Right cardiac atrium (tissue), 5 donors: Measurements from ENCODE around the gene CHD9. TPM values are rescaled to one million over a fixed set of nuclear protein-coding genes. Genes with fewer than 3 reads are reported as not detected.
"Not testable (repeated sequence)": the region's sequence is repeated elsewhere in the genome, so short reads cannot be mapped to it uniquely, and the experiment has no call there.

ENCODE experiments used
- ATAC-seq, 2 donors: fragments of 200-7000 bp; cut with Tn5 transposase; one replicate each; pipeline versions ENCODE4 v1.8.0 to v1.9.1; 2020; ENCODE audit warnings: moderate library complexity in 2 of 2, mild to moderate bottlenecking in 1 of 2
- DNase-seq, 3 donors: peaks; one replicate each; pipeline ENCODE4 v3.0.0-alpha.2; 2020
- H3K27ac ChIP-seq: one replicate; pipeline ENCODE4 v1.5.1; 2013; ENCODE audit warnings: mild to moderate bottlenecking, low read length, control low read depth, moderate library complexity
- H3K27me3 ChIP-seq: one replicate; pipeline ENCODE4 v1.6.1; 2013; ENCODE audit not compliant: control insufficient read depth, insufficient read depth
- H3K4me1 ChIP-seq: one replicate; pipeline ENCODE4 v1.6.1; 2013; ENCODE audit warnings: low read length; ENCODE audit not compliant: control insufficient read depth, insufficient read depth
- H3K4me3 ChIP-seq: one replicate; pipeline ENCODE4 v1.5.1; 2013; ENCODE audit warnings: low read length, control low read depth
- H3K9me3 ChIP-seq: one replicate; pipeline ENCODE4 v1.6.1; 2013; ENCODE audit warnings: low read length; ENCODE audit not compliant: control insufficient read depth
- WGBS: extraction: QIAGEN DNeasy Blood & Tissue Kit; methylation state at CpG from one replicate; pipeline ENCODE4 v1.1.7; 2013; 5-methylcytosine and 5-hydroxymethylcytosine counted together
- intact Hi-C, 4 donors: fragments of 100-400 bp; cut with DNase I; formaldehyde crosslinking; loops; one replicate each; pipeline versions ENCODE4 v1.11.0 to v1.14.0; 2022 to 2023
- polyA plus RNA-seq: library from polyadenylated mRNA; stranded (reverse); fragments of 200-250 nt; gene quantifications from one replicate; pipeline ENCODE4 v1.2.3, GENCODE V29; 2013
- total RNA-seq, 4 donors: library from RNA; stranded (reverse); fragmentation: NEBNext Ultra II Directional; extraction: Animal tissue kit (Norgen Biotek cat#: 25700); gene quantifications; one replicate each; pipeline ENCODE4 v1.2.1, GENCODE V29; 2021
- donor health status: healthy with polysubstance abuse.
- donor health status: DM: no; HTN: yes; CAD: no.
- donor health status: DM: no; HTN: no; CAD: no.
- donor health status: DM: no; HTN: yes; CAD: no; lungs with severe emphysema.
- donor health status: DM: yes; HTN: yes; CAD: no.

The CHD9 gene
- total and polyA plus RNA-seq, 5 donors, result 7.3 to 73.5 (median 57.3) TPM

DNA sequence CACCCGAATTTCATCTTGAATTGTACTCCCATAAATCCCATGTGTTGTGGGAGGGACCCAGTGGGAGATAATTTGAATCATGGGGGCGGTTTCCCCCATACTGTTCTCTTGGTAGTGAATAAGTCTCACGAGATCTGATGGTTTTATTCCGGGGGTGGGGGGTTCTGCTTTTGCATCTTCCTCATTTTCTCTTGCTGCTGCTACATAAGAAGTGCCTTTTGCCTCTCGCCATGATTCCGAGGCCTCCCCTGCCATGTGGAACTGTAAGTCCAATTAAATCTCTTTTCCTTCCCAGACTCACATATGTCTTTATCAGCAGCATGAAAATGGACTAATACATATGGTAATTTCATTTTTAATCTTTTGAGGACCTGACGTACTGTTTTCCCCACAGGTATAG is 20.7 kb downstream of the CHD9 start:
- DNase-seq, ATAC-seq, H3K27me3 ChIP-seq, H3K27ac ChIP-seq, intact Hi-C loops, H3K4me3 ChIP-seq, H3K9me3 ChIP-seq: not testable (repeated sequence)
- 90% methylated on average over 7 of the region's 7 CpGs for WGBS
- H3K4me1 ChIP-seq, result peaks cover 15% of the 10 kb centered on the region

DNA sequence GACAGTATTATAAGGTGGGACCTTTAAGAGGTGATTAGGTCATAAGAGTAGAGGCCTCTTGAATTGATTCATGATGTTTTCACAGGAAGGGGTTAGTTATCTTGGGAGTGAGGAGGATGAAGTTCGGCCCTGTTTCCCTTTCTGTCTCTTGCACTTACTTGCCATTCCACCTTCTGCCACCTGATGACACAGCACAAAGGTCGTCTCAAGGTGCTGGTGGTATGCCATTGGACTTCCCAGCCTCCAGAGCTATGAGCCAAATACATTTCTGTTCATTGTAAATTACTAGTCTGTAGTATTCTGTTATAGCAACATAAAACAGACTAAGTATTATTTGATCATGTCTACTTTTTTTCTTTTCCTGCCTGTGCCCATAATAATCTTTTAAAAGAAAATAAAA is 23.5 kb downstream of the CHD9 start:
- WGBS, result 82% methylated on average over 2 of the region's 2 CpGs
- Histone ChIP-seq H3K4me3 (no peak overlapping the region), H3K4me1 (peaks cover 9% of the 10 kb centered on the region), H3K27me3 (no peaks in the 10 kb centered on the region), H3K27ac (no peak overlapping the region), H3K9me3 (no peaks in the 10 kb centered on the region)
- ATAC-seq, result no peak
- intact Hi-C loops, result no loop called here
- DNase-seq, result no peak

GRCh38 chr16:53078765-53079485 is 24.1 kb downstream of the CHD9 start:
- DNase-seq, result no peak
- Histone ChIP-seq H3K9me3 (no peaks in the 10 kb centered on the region), H3K4me1 (peaks cover 9% of the 10 kb centered on the region), H3K27ac (no peak overlapping the region), H3K4me3 (no peak overlapping the region), H3K27me3 (no peaks in the 10 kb centered on the region)
- WGBS, result 78% methylated on average over 6 of the region's 6 CpGs
- intact Hi-C loops, result no loop called here
- no peak for ATAC-seq

DNA sequence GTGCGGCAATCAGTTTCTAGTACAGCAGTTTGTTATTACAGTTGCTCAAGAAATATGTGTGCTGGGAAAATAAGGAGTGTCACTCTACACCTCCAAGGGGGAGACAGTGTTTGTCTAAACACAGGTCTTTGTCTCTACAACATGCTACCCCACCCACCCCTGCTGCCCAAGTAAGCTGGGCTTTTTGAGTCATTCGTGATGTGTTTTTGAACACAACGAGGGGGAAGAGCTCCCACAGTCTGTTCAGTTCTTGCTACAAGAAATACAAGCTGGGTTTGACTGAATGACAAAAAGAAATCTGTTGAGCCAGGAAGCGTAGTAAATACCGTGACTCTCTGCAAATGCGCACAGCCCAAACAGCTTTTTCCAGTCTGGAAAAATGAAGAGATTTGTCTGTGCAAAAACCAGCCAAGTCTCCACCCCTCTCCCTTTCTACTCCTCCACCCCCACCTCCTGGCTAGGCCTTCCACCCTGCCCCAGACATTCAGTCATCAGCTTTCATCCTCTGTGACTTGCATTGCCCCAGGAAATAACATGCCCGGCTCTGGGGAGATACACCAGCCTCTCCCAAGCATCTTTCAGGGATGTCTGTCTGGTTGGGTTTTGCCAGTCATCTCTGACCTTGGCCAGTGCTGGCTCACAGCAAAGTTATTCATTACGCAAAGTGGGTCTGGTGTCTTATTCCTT is 25.7 kb downstream of the CHD9 start:
- Histone ChIP-seq H3K4me3 (no peak overlapping the region), H3K27ac (peak overlapping the region; percentile 86), H3K9me3 (no peaks in the 10 kb centered on the region), H3K4me1 (peaks cover 14% of the 10 kb centered on the region), H3K27me3 (no peaks in the 10 kb centered on the region)
- 36% methylated on average over 8 of the region's 8 CpGs for whole genome bisulfite sequencing
- ATAC-seq (peak; percentile 87 to 90), DNase-seq (peak; percentile 73 to 89 (median 77))
- intact Hi-C loops, result no loop called here

DNA sequence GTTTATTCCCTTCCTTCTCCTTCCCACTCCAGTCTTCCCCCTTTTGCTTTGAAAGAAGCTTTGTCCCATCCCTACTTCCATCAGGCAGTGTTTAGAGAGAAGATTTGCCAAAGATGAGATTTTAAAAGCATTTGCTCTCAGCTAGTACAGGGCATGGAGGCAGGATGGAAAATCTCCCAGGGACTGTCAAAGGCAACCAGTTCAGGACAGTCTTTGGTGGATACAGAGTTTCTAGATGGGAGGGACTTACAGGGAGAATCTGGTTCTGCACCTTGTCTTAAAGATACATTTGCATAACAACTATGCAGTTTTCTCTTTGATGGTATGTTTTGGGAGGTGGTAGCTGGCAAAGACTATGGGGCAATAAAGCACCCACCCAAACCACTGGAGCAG is 26.2 kb downstream of the CHD9 start:
- intact Hi-C loops, result no loop called here
- peak; percentile 1 to 4 for ATAC-seq

GRCh38 chr16:53081686-53082407 is 27.1 kb downstream of the CHD9 start:
- peak overlapping the region; percentile 79 for H3K27ac ChIP-seq
- 97% methylated on average over 3 of the region's 3 CpGs for WGBS
- H3K4me3 ChIP-seq, result no peak overlapping the region
- ATAC-seq (no peak), DNase-seq (peak in 1 of 3 donors; percentile 40)
- no peaks in the 10 kb centered on the region for H3K9me3 ChIP-seq
- intact Hi-C loops, result no loop called here
- no peaks in the 10 kb centered on the region for H3K27me3 ChIP-seq
- peaks cover 16% of the 10 kb centered on the region for H3K4me1 ChIP-seq

More for the DNA sequence above, 26.2 kb downstream of the CHD9 start:
- Histone ChIP-seq H3K9me3 (no peaks in the 10 kb centered on the region), H3K4me3 (no peak overlapping the region), H3K27me3 (no peaks in the 10 kb centered on the region), H3K4me1 (peaks cover 14% of the 10 kb centered on the region), H3K27ac (peak overlapping the region; percentile 79)
- no peak for DNase-seq

GRCh38 chr16:53082509-53082908 is 27.7 kb downstream of the CHD9 start:
- peaks cover 18% of the 10 kb centered on the region for H3K4me1 ChIP-seq
- H3K4me3 ChIP-seq, result no peak overlapping the region
- DNase-seq (no peak), ATAC-seq (no peak)
- peak overlapping the region; percentile 36 for H3K27ac ChIP-seq
- no peaks in the 10 kb centered on the region for H3K9me3 ChIP-seq
- 86% methylated on average over 4 of the region's 4 CpGs for WGBS
- intact Hi-C loops, result no loop called here
- H3K27me3 ChIP-seq, result no peaks in the 10 kb centered on the region

DNA sequence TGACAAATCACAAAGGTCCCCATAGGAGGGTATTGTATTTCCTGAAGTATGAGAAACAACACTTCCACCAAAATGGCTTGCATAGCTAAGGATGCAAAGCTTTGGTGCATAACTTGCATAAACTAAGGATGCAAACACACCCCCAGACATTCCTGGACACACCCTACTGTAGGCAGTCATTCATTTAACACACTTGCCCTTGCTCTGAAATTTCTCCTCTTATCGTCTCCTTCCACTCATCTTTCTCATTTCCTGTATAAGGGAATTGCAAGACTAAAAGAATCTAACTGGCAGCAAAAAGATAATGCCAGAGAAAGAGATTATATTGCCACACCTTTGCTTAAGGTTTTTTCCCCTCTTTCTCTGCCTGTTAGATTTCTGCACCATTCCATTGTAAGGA is 28.3 kb downstream of the CHD9 start:
- Histone ChIP-seq H3K27me3 (no peaks in the 10 kb centered on the region), H3K4me3 (no peak overlapping the region), H3K9me3 (no peaks in the 10 kb centered on the region), H3K4me1 (peaks cover 18% of the 10 kb centered on the region), H3K27ac (no peak overlapping the region)
- ATAC-seq, result no peak
- DNase-seq, result no peak
- 60% methylated on average over 1 of the region's 1 CpG for WGBS
- intact Hi-C loops, result no loop called here

- WGBS, result 88% methylated on average over 4 of the region's 4 CpGs
- H3K27me3 ChIP-seq, result no peaks in the 10 kb centered on the region
- H3K27ac ChIP-seq, result peak overlapping the region; percentile 34
- ATAC-seq (no peak), DNase-seq (peak in 1 of 3 donors; percentile 60)
- no peak overlapping the region for H3K4me3 ChIP-seq
- no peaks in the 10 kb centered on the region for H3K9me3 ChIP-seq
- H3K4me1 ChIP-seq, result peaks cover 18% of the 10 kb centered on the region
- intact Hi-C loops, result no loop called here
Observed at GRCh38 chr16:53084141-53084541, 29.4 kb downstream of the CHD9 start.

- H3K4me1 ChIP-seq, result peaks cover 19% of the 10 kb centered on the region
- H3K27ac ChIP-seq, result peak overlapping the region; percentile 99
- ATAC-seq (peak; percentile 27 to 69), DNase-seq (peak in 1 of 3 donors; percentile 61)
- WGBS, result 68% methylated on average over 8 of the region's 8 CpGs
- no peaks in the 10 kb centered on the region for H3K27me3 ChIP-seq
- no peaks in the 10 kb centered on the region for H3K9me3 ChIP-seq
- H3K4me3 ChIP-seq, result no peak overlapping the region
- intact Hi-C loops, result no loop called here
Observed at GRCh38 chr16:53084746-53085334, 30.0 kb downstream of the CHD9 start.
